ENCODE data around the gene SIPA1L3. TPM values are rescaled to one million over a fixed set of nuclear protein-coding genes. Genes with fewer than 3 reads are reported as not detected.

SIPA1L3 gene
- total RNA-seq, 1 donor from 2014 or later, result 26.9 TPM

DNA sequence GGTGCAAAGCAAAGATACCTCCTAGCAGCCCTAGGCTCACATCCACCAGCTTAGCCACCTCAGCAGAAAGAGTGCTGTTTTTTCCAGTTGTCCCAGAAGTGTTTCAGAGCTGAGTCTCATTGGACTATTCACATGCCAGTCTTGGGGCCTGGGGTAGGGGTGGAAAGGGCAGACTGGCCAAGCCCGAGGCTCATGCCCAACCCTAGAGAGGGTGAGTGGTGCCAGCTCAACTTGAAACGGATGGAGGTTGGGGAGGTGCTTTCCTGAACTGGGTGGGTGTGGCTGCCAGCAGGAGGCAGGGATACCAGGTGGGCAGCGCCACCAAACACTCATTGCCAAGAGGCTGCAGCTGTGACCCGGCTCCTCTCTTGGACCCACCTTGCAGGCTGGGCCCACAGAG is 200.1 kb downstream of the SIPA1L3 start:
- H3K4me3 Mint-ChIP-seq (ENCODE audit: unreplicated experiment), result no peak overlapping the region
- H3K4me1 Mint-ChIP-seq (ENCODE audit: low read depth, unreplicated experiment), result peaks cover 6% of the 10 kb centered on the region
- no peak for FAIRE-seq

DNA sequence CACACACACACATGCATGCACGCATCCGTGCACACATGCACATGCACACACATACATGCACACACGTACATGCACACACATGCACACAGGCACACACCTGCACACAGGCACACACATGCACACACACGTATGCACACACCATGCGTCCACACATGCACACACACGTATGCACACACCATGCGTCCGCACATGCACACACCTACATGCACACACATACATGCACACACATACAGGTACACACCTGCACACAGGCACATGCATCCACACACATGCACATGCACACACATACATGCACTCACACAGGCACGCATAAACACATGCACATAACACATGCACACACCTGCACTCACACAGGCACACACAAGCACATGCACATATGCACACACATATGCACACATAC is 204.9 kb downstream of the SIPA1L3 start:
- no peak for TF ChIP-seq EZH2 (IDR thresholded peaks at IDR 0.05; ENCODE audit: insufficient read depth, low read length)
- TF ChIP-seq, protein P1, sequence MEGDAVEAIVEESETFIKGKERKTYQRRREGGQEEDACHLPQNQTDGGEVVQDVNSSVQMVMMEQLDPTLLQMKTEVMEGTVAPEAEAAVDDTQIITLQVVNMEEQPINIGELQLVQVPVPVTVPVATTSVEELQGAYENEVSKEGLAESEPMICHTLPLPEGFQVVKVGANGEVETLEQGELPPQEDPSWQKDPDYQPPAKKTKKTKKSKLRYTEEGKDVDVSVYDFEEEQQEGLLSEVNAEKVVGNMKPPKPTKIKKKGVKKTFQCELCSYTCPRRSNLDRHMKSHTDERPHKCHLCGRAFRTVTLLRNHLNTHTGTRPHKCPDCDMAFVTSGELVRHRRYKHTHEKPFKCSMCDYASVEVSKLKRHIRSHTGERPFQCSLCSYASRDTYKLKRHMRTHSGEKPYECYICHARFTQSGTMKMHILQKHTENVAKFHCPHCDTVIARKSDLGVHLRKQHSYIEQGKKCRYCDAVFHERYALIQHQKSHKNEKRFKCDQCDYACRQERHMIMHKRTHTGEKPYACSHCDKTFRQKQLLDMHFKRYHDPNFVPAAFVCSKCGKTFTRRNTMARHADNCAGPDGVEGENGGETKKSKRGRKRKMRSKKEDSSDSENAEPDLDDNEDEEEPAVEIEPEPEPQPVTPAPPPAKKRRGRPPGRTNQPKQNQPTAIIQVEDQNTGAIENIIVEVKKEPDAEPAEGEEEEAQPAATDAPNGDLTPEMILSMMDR (IDR thresholded peaks at IDR 0.05; ENCODE audit: insufficient read depth, low read depth, low read length), result no peak

More for the DNA sequence above, 200.1 kb downstream of the SIPA1L3 start:
- Histone ChIP-seq H3K36me3 (ENCODE audit: insufficient read depth, low read length) (peaks cover 28% of the 10 kb centered on the region), H3K9ac (ENCODE audit: low read length) (no peak overlapping the region), H3K4me2 (ENCODE audit: low read length) (no peak overlapping the region), H3K9me3 (ENCODE audit: insufficient read depth, low read depth, low read length) (no peaks in the 10 kb centered on the region), H3K27me3 (ENCODE audit: insufficient read depth, low read length) (no peaks in the 10 kb centered on the region), H2AFZ (ENCODE audit: low read depth, low read length) (no peak overlapping the region), H3K4me1 (ENCODE audit: insufficient read depth, low read length) (peaks cover 5% of the 10 kb centered on the region), H3K79me2 (ENCODE audit: insufficient read depth, low read length) (no peaks in the 10 kb centered on the region), H3K27ac (ENCODE audit: low read depth, low read length) (no peak overlapping the region), H4K20me1 (ENCODE audit: insufficient read depth, low read length) (peaks cover 15% of the 10 kb centered on the region), H3K4me3 (ENCODE audit: insufficient read depth, low read depth, low read length) (no peak overlapping the region)
- H3K9me3 Mint-ChIP-seq (ENCODE audit: unreplicated experiment), result no peaks in the 10 kb centered on the region
- peaks cover 20% of the 10 kb centered on the region for H3K36me3 Mint-ChIP-seq (ENCODE audit: low read depth, unreplicated experiment)
- H3K27ac Mint-ChIP-seq (ENCODE audit: unreplicated experiment), result no peak overlapping the region
- no peaks in the 10 kb centered on the region for H3K27me3 Mint-ChIP-seq (ENCODE audit: low read depth, unreplicated experiment)
- DNase-seq (ENCODE audit: low read depth), result no peak
- TF ChIP-seq EZH2 (IDR thresholded peaks at IDR 0.05; ENCODE audit: insufficient read depth, low read length), result no peak
- TF ChIP-seq, protein P1 (IDR thresholded peaks at IDR 0.05; ENCODE audit: insufficient read depth, low read depth, low read length), result no peak

DNA sequence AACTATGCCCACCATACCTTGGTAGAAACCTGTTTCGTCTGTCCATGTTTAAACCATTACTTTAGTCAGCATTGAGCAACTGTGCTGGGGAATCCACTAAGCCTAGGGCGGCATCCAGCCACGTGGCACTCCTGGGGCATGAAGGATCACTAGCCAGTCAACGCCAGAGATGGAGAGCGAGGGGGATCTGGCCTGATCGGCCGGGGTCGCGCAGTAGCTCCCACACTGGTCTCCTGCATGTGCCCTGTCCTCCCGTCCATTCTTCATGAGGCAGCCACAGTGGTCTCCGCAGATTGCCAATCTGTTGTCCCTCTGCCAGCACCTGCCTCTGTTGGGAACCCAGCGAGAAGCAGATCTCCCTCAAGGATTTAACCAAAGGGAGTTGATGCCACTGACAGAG is 207.6 kb downstream of the SIPA1L3 start:
- Mint-ChIP-seq H3K27me3 (ENCODE audit: low read depth, unreplicated experiment) (no peaks in the 10 kb centered on the region), H3K9me3 (ENCODE audit: unreplicated experiment) (peaks cover 7% of the 10 kb centered on the region), H3K36me3 (ENCODE audit: low read depth, unreplicated experiment) (peaks cover 28% of the 10 kb centered on the region), H3K4me3 (ENCODE audit: unreplicated experiment) (no peak overlapping the region), H3K27ac (ENCODE audit: unreplicated experiment) (no peak overlapping the region), H3K4me1 (ENCODE audit: low read depth, unreplicated experiment) (peaks cover 8% of the 10 kb centered on the region)
- Histone ChIP-seq H4K20me1 (ENCODE audit: insufficient read depth, low read length) (peaks cover 7% of the 10 kb centered on the region), H3K36me3 (ENCODE audit: insufficient read depth, low read length) (peaks cover 22% of the 10 kb centered on the region), H2AFZ (ENCODE audit: low read depth, low read length) (no peak overlapping the region), H3K27me3 (ENCODE audit: insufficient read depth, low read length) (no peaks in the 10 kb centered on the region), H3K9me3 (ENCODE audit: insufficient read depth, low read depth, low read length) (no peaks in the 10 kb centered on the region), H3K27ac (ENCODE audit: low read depth, low read length) (no peak overlapping the region), H3K4me1 (ENCODE audit: insufficient read depth, low read length) (no peaks in the 10 kb centered on the region), H3K79me2 (ENCODE audit: insufficient read depth, low read length) (no peaks in the 10 kb centered on the region), H3K4me3 (ENCODE audit: insufficient read depth, low read depth, low read length) (no peak overlapping the region), H3K4me2 (ENCODE audit: low read length) (no peak overlapping the region), H3K9ac (ENCODE audit: low read length) (no peak overlapping the region)
- no peak for DNase-seq (ENCODE audit: low read depth)
- no peak for FAIRE-seq
- TF ChIP-seq EZH2 (IDR thresholded peaks at IDR 0.05; ENCODE audit: insufficient read depth, low read length), result no peak
- TF ChIP-seq, protein P1 (IDR thresholded peaks at IDR 0.05; ENCODE audit: insufficient read depth, low read depth, low read length), result no peak

More for the DNA sequence above, 204.9 kb downstream of the SIPA1L3 start:
- FAIRE-seq, result peak; percentile 5
- Mint-ChIP-seq H3K4me1 (ENCODE audit: low read depth, unreplicated experiment) (peaks cover 10% of the 10 kb centered on the region), H3K27ac (ENCODE audit: unreplicated experiment) (no peak overlapping the region), H3K9me3 (ENCODE audit: unreplicated experiment) (peaks cover 3% of the 10 kb centered on the region), H3K36me3 (ENCODE audit: low read depth, unreplicated experiment) (peaks cover 23% of the 10 kb centered on the region), H3K27me3 (ENCODE audit: low read depth, unreplicated experiment) (no peaks in the 10 kb centered on the region), H3K4me3 (ENCODE audit: unreplicated experiment) (no peak overlapping the region)
- H3K9me3 ChIP-seq (ENCODE audit: insufficient read depth, low read depth, low read length), result no peaks in the 10 kb centered on the region
- peaks cover 21% of the 10 kb centered on the region for H3K36me3 ChIP-seq (ENCODE audit: insufficient read depth, low read length)
- no peaks in the 10 kb centered on the region for H3K79me2 ChIP-seq (ENCODE audit: insufficient read depth, low read length)
- H3K4me1 ChIP-seq (ENCODE audit: insufficient read depth, low read length), result no peaks in the 10 kb centered on the region
- no peak for DNase-seq (ENCODE audit: low read depth)
- H3K4me2 ChIP-seq (ENCODE audit: low read length), result no peak overlapping the region
- H3K4me3 ChIP-seq (ENCODE audit: insufficient read depth, low read depth, low read length), result no peak overlapping the region
- H3K9ac ChIP-seq (ENCODE audit: low read length), result no peak overlapping the region
- peaks cover 7% of the 10 kb centered on the region for H4K20me1 ChIP-seq (ENCODE audit: insufficient read depth, low read length)
- no peak overlapping the region for H2AFZ ChIP-seq (ENCODE audit: low read depth, low read length)
- H3K27me3 ChIP-seq (ENCODE audit: insufficient read depth, low read length), result no peaks in the 10 kb centered on the region
- H3K27ac ChIP-seq (ENCODE audit: low read depth, low read length), result no peak overlapping the region
